ENCODE data around the gene PPIL4. TPM values are rescaled to one million over a fixed set of nuclear protein-coding genes. Genes with fewer than 3 reads are reported as not detected.
A peak's percentile ranks its signal among the peaks of the same experiment; 100 is the strongest.

The PPIL4 gene
- total and polyA plus RNA-seq, 2 of the 13 experiments (the other 11 are each of a cell fraction or from before 2014, with no cell fraction given), result 5.5 to 46.0 TPM

GRCh38 chr6:149551920-149552319 is 6.1 kb upstream of the PPIL4 start (continued):
- TF ChIP-seq ZNF275 (CRISPR knock-in tag; IDR thresholded peaks at IDR 0.05; ENCODE audit: borderline replicate concordance), result no peak
- TF ChIP-seq, protein P1, sequence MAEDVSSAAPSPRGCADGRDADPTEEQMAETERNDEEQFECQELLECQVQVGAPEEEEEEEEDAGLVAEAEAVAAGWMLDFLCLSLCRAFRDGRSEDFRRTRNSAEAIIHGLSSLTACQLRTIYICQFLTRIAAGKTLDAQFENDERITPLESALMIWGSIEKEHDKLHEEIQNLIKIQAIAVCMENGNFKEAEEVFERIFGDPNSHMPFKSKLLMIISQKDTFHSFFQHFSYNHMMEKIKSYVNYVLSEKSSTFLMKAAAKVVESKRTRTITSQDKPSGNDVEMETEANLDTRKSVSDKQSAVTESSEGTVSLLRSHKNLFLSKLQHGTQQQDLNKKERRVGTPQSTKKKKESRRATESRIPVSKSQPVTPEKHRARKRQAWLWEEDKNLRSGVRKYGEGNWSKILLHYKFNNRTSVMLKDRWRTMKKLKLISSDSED (CRISPR knock-in tag; IDR thresholded peaks at IDR 0.05), result no peak
- TF ChIP-seq, protein P2, sequence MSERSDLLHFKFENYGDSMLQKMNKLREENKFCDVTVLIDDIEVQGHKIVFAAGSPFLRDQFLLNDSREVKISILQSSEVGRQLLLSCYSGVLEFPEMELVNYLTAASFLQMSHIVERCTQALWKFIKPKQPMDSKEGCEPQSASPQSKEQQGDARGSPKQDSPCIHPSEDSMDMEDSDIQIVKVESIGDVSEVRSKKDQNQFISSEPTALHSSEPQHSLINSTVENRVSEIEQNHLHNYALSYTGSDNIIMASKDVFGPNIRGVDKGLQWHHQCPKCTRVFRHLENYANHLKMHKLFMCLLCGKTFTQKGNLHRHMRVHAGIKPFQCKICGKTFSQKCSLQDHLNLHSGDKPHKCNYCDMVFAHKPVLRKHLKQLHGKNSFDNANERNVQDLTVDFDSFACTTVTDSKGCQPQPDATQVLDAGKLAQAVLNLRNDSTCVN (CRISPR knock-in tag; IDR thresholded peaks at IDR 0.05; ENCODE audit: borderline replicate concordance), result no peak
- no peak for TF ChIP-seq HOXA5 (CRISPR knock-in tag; IDR thresholded peaks at IDR 0.05)
- no peak for TF ChIP-seq POLR2A (IDR thresholded peaks at IDR 0.05; ENCODE audit: insufficient read depth in 1 of 2, low read depth in 2 of 2, low read length in 2 of 2)
- no peak for TF ChIP-seq SRSF9 (IDR thresholded peaks at IDR 0.05; ENCODE audit: borderline replicate concordance, insufficient read depth, low read depth, low read length, poor library complexity, severe bottlenecking)
- 0 out of 2 replicates have a peak, but pooled peaks have one; percentile 7 for TF ChIP-seq PITX1 (CRISPR knock-in tag; IDR thresholded peaks at IDR 0.05)
- TF ChIP-seq, protein P3, sequence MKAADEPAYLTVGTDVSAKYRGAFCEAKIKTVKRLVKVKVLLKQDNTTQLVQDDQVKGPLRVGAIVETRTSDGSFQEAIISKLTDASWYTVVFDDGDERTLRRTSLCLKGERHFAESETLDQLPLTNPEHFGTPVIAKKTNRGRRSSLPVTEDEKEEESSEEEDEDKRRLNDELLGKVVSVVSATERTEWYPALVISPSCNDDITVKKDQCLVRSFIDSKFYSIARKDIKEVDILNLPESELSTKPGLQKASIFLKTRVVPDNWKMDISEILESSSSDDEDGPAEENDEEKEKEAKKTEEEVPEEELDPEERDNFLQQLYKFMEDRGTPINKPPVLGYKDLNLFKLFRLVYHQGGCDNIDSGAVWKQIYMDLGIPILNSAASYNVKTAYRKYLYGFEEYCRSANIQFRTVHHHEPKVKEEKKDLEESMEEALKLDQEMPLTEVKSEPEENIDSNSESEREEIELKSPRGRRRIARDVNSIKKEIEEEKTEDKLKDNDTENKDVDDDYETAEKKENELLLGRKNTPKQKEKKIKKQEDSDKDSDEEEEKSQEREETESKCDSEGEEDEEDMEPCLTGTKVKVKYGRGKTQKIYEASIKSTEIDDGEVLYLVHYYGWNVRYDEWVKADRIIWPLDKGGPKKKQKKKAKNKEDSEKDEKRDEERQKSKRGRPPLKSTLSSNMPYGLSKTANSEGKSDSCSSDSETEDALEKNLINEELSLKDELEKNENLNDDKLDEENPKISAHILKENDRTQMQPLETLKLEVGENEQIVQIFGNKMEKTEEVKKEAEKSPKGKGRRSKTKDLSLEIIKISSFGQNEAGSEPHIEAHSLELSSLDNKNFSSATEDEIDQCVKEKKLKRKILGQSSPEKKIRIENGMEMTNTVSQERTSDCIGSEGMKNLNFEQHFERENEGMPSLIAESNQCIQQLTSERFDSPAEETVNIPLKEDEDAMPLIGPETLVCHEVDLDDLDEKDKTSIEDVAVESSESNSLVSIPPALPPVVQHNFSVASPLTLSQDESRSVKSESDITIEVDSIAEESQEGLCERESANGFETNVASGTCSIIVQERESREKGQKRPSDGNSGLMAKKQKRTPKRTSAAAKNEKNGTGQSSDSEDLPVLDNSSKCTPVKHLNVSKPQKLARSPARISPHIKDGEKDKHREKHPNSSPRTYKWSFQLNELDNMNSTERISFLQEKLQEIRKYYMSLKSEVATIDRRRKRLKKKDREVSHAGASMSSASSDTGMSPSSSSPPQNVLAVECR (CRISPR knock-in tag; IDR thresholded peaks at IDR 0.05; ENCODE audit: borderline replicate concordance), result 0 out of 2 replicates have a peak, but pooled peaks have one; percentile 42
- TF ChIP-seq ZNF44 (CRISPR knock-in tag; IDR thresholded peaks at IDR 0.05), result no peak
- no peak for TF ChIP-seq RXRB (CRISPR knock-in tag; IDR thresholded peaks at IDR 0.05; ENCODE audit: borderline replicate concordance)
- TF ChIP-seq MIER2 (CRISPR knock-in tag; IDR thresholded peaks at IDR 0.05), result no peak
- TF ChIP-seq ZNF777 (CRISPR knock-in tag; IDR thresholded peaks at IDR 0.05), result no peak
- TF ChIP-seq SNAPC2 (CRISPR knock-in tag; IDR thresholded peaks at IDR 0.05), result no peak
- TF ChIP-seq TARDBP (CRISPR knock-in tag; IDR thresholded peaks at IDR 0.05), result no peak
- TF ChIP-seq, protein P4, sequence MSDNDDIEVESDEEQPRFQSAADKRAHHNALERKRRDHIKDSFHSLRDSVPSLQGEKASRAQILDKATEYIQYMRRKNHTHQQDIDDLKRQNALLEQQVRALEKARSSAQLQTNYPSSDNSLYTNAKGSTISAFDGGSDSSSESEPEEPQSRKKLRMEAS (IDR thresholded peaks at IDR 0.05), result no peak
- TF ChIP-seq NONO (IDR thresholded peaks at IDR 0.05), result no peak
- 0 out of 2 replicates have a peak, but pooled peaks have one; percentile 18 for TF ChIP-seq NONO (CRISPR knock-in tag; conservative IDR thresholded peaks at IDR 0.05)
- TF ChIP-seq ZFX (CRISPR knock-in tag; IDR thresholded peaks at IDR 0.05; ENCODE audit: low read depth), result peak; percentile 60; the same call in 1 of the 2 replicates
- no peak for TF ChIP-seq PRDM4 (CRISPR knock-in tag; IDR thresholded peaks at IDR 0.05; ENCODE audit: borderline replicate concordance)
